Measurements from ENCODE around the gene BTRC. TPM values are rescaled to one million over a fixed set of nuclear protein-coding genes. Genes with fewer than 3 reads are reported as not detected.
"Not testable (repeated sequence)": the region's sequence is repeated elsewhere in the genome, so short reads cannot be mapped to it uniquely, and the experiment has no call there.

Gene BTRC
- total RNA-seq, 1 donor from 2014 or later = 33.2 TPM

DNA sequence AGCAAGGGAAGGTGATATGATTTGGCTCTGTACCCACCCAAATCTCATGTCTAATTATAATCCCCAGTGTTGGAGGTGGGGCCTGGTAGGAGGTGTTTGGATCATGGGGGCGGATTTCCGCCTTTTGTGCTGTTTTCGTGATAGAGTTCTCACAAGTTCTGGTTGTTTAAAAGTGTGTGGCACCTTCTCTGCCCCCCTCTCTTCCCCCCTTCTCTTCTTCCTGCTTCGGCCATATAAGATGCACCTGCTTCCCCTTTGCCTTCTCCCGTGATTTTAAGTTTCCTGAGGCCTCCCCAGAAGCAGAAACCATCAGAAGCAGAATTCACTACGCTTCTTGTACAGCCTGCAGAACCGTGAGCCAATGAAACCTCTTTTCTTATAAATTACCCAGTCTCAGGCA is 21.1 kb downstream of the BTRC start:
- intact Hi-C loops (cut with micrococcal nuclease) = no loop called here
- no peak for ATAC-seq
- no peak for DNase-seq

DNA sequence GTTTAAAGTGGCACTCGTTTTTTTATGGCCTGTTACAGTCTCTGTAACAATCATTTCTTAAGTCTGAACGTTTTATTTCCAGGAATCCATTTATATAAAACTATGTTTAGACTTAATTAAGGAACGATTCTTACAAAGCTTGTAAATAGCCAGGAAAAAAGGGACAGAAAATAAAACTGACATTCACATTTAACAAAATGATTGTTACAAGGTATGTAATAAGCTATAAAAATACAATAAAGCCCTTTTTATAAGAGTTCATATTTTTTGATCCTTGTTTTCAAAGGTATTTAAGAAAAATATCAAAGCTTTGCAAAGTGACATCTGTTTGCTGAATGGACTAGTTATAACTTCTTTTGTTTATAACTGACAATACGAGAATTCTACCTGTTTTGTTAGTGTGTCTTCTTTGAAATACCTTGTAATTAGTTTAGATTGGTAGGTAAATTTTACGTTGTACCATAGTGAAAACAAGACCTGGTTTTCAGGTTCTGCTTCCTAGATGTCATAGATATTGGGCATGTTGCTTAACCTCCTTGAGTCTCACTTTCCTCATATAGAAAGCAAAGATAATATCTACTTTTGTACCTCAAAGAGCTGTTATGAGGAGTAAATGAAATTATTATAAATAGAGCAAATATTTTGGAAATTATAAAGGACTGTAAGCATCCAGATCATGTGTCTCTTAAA is 25.8 kb downstream of the BTRC start:
- no peak for ATAC-seq
- intact Hi-C loops (cut with micrococcal nuclease) = no loop called here
- no peak for DNase-seq

DNA sequence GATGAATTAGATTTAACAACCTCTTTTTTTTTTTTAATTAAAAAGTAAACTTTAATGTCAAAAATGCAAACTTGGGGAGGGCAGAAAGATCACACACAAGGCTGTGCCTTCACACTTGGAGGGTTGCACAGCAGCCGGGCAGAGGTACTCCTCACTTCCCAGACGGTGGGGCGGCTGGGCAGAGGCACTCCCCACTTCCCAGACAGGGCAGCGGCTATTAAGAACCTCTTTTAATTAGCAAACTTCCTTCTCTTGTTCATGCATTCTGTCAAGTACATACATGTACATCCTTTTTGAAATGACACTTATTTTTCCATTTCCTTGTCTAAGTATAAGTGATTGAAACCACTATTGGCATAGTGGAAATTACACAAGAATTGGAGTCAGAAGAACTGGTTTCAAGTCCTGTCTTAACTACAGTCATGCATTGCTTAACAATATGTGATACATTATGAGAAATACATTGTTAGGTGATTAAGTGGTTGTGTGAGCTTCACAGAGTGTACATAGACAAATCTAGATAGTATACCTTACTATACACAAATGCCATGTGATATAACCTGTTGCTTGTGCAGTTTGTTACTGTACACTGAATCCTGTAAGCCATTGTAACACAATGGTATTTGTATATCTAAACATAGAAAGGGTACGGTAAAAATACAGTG is 26.5 kb downstream of the BTRC start:
- ATAC-seq = no peak
- intact Hi-C loops (cut with micrococcal nuclease) = no loop called here

DNA sequence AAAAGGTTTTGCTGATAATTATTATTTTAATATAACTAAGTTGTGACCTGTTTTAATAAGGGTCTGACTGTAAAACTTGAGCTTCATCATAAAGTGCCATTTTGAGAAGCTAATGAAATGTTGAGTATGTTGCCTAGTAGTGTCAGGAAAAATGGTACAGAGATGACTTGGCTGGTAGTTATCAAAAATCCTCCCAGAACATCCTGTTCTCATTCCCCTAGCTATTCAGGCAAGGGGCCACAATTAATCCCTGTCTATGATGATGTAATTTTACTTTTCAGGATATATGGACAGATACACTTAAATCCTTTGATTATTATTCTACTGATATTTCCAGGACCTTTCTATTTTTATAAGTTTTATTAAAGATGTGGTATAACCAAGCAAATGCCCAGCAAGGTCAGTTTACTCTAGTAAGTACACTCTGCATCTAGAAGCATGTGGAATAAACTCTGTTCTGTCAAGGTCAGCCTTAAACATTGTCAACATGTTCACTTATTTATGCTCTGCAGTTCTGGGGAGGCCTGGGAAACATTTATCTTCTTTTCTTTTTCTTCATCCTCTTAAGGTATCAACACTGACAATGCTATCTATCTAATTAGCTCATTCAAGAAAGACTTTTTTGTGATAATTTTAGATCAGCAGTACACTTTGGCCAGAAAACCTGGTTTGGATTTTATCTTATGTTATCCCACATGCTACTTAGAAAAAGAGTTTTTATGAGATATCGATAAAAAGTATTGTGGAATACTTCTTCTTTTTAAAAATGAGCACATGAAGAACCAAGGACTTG is 32.1 kb downstream of the BTRC start:
- ATAC-seq = peak; percentile 84
- intact Hi-C loops (cut with micrococcal nuclease) = no loop called here
- no peak for DNase-seq

More for the DNA sequence above, 26.5 kb downstream of the BTRC start:
- no peak for DNase-seq

DNA sequence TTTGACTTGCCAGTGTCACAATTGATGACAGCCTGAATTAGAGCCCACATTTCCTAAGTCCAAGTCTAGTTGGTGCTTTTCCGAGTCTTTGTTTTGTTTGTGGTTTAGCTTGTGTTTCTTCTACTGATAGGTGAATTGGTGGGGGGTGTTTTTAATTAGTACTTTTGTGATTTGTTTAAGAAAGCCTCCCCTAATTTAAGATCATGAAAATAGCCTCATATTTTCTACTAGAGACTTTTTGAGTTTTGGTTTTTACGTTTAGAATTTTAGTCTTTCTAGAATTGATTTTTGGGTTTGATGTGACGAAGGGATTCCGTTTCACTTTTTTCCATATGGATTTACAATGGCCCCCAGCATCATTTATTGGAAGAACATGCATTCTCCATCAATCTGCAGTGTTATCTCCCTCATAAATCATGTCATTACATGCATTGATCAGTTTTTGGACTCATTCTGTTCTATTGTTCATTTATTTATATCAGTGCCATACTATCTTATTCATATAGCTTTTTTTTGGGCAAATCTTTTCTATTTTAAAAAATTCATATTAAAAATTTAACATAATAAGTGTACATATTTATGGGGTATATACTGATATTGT is 32.8 kb downstream of the BTRC start:
- DNase-seq (no peak), ATAC-seq (peak; percentile 20)
- intact Hi-C loops (cut with micrococcal nuclease) = no loop called here

DNA sequence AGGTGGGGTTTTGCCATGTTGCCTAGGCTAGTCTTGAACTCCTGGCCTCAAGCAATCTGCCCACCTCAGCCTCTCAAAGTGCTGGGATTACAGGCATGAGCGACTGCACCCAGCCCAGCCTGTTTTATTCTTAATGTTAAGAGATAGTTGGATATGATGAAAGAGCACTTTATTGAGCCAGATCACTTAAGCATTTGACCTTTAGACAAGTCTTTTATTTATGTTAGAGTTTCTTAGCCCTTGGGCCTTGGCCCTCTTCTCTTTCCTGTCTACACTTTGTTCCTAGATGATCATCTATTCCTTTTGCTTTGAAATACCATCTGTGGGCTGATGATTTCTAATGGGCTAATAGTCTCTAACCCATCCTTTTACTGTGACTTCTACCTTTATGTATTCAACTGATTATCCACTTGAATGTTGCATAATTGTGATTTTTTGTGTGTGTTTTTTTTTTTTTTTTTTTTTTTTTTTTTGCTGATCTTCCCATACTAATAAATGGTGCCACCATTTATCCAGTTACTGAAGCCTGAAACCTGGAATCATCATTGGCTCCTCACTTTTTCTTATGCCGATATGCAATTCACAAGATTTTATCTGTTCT is 34.8 kb downstream of the BTRC start:
- intact Hi-C loops (cut with micrococcal nuclease) = no loop called here
- no peak for ATAC-seq
- DNase-seq = no peak

DNA sequence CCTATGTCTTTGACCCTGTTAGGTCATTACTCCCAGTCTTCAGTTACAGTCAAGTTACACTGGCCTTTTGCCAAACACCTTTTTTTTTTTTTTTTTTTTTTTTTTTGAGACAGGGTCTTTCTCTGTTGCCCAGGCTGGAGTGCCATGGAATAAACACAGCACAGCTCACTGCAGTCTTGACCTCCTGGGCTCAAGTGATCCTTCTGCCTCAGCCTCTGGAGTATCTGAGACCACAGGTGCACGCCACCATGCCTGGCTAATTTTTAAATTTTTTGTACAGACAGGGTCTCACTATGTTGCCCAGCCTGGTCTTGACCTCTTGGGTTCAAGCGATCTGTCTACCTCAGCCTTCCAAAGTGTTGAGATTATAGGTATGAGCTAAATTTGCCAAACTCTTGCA is 35.6 kb downstream of the BTRC start:
- intact Hi-C loops (cut with micrococcal nuclease); ATAC-seq; DNase-seq: not testable (repeated sequence)

DNA sequence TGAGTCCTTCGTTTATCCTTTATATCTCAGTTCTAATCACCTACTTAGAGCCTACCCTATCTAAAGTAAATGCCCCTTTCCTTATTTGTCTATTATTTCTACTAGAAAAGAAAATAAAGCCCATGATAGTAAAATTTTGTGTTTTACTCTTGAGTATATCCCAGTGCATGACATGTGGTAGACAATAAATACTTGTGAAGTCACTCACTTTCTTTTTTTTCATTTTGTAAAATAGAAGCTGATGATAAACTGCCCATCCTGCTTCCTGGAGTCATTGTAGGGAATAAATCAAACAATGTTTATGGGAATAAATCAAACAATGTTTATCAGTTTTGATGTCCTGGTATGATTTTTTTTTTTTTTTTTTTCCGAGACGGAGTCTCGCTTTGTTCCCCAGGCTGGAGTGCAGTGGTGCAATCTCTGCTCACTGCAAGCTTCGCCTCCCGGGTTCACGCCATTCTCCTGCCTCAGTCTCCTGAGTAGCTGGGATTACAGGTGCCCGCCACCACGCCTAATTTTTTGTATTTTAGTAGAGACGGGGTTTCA is 36.1 kb downstream of the BTRC start:
- DNase-seq (no peak), ATAC-seq (no peak)
- intact Hi-C loops (cut with micrococcal nuclease) = no loop called here

DNA sequence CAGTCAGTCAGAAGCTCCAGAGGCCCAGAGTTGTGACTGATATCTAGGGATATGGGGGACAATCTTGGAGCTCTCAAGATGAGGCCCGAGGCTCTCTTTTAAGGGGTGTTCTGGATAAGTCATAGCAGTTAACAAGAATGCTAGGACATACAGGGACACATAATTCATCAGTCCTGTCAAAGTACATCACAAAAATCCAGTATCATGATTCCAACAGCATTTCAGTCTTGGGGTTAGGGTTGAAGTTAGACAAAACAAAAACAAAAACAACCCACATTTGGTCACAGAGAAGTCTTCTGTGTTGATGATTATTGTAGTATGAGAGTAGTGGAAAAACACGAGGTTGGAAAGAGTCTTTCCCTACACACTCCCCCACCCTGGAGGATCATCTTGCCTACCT is 39.4 kb downstream of the BTRC start:
- ATAC-seq (no peak), DNase-seq (no peak)
- intact Hi-C loops (cut with micrococcal nuclease) = no loop called here

DNA sequence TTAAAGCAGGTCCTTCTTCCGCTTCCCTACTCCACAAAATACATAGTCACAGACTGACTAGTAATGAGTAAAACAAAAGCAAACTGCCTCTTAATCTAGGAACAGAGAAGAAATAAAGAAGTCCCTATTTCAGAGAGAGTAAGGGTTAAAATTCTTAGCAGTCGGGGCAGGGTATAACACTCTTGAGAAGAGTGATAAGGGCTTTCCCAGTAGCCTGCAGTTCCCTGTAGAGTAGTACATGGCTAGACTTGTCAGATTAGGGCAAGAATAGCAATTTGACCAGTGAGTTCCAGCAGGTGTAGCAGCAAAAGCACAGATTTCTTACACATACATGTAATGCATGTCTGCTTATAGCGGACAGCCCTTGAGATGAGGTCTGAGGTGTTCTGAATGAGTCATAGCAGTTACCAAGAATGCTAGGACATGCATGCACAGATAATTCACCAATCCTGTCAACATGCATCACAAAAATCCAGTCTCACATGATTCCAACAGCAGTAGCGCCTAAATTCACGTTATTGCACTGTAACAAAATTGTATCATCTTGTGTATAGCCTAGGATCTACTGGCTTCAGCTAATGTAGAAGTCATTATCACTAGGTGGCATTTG is 40.7 kb downstream of the BTRC start:
- ATAC-seq = peak; percentile 81
- intact Hi-C loops (cut with micrococcal nuclease) = no loop called here

DNA sequence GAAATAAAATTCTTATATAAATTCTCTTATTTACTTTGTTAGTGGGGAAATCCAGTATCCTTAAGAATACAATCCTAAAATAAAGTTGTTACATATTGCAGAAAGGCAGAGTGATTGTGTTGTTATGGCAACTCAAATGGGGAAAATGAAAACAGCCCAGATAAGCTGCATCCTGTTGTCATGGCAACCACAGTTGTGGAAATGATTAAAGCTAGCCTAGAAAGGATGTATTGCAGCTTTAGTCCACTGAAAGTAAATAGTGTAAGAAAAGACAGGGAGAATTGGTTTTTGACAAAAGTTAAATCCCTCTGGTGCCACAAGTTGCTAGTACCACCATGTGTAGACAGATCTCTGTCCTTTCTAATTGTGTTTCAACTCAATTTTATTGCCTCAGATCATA is 43.2 kb downstream of the BTRC start:
- intact Hi-C loops (cut with micrococcal nuclease) = no loop called here
- no peak for DNase-seq
- peak; percentile 29 for ATAC-seq

More for the DNA sequence above, 40.7 kb downstream of the BTRC start:
- no peak for DNase-seq

DNA sequence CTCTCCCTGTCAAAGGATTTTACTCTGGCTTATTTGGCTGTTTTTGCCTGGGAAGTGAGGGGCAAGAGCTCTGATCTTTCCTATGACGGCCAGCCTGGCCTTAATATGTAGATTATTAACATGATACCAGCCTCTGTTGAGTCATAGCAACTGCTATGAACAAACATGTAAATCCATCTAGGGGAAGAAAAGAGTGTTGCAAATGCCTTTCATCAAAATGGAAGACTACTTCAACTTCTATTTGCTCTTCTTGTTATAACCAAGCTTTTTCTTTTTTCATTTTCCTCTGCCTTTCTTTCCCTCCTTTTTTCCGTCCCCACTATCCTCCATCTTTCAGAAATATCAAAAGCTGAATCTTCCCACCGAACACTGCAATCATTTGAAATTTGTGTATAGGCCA is 46.6 kb downstream of the BTRC start:
- no peak for ATAC-seq
- DNase-seq = no peak
- intact Hi-C loops (cut with micrococcal nuclease) = no loop called here

DNA sequence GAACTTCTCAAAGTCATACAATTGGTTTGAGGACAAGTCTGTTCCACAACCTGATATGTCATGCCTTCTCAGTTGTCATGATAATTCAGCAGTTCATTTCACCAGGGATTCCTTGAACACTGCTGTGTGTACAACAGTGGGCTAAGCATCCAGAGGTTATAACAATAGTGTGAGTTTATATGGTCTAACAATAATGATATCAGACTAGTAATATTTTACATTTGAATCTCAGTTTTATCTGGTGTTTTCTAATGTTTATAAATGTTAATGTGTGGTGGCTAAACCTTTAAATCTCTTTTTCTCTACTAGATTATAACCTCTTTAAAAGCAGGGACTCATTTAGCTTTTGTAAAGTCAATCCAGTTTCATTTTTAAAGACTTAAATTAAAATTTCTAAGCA is 48.7 kb downstream of the BTRC start:
- ATAC-seq = no peak
- intact Hi-C loops (cut with micrococcal nuclease) = no loop called here

DNA sequence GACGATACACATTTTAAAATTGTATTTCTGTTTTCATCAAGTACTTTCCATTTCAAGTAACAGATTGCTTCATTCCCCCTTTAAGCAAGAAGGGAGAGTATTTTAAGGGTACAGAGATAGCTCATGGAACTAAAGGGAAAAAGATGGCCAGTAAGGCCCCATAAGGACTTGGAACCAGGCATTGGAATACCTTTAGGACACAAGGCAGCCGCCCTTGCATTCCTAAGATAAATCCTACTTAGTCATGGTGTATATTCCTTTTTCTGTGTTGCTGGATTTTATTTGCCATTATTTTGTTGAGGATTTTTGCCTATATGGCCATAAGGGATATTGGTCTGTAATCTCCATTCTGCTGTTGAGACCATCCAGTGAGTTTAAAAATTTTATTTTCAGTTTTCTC is 49.2 kb downstream of the BTRC start:
- DNase-seq = no peak
- intact Hi-C loops (cut with micrococcal nuclease) = no loop called here
- ATAC-seq = peak; percentile 36

More for the DNA sequence above, 48.7 kb downstream of the BTRC start:
- DNase-seq = no peak

DNA sequence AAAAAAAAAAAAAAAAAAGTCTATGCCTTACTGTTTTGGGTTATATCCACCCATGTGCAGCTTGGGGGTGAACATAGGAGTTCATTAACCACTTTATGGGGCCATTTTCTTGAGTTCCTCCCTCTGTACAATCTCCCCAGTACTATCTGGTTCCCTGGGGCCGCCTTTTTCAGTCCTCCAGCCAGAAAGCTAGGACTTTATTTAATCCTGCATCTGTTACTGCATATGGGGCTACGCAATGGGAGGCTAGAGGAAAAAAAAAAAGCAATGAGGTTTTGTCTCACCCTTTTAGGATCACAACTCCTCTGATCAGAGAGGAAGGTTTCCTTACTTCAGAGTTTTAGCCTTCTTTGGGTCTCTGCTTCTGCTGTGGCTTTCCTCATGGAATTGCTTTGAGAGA is 51.0 kb downstream of the BTRC start:
- intact Hi-C loops (cut with micrococcal nuclease) = no loop called here
- DNase-seq (no peak), ATAC-seq (no peak)

DNA sequence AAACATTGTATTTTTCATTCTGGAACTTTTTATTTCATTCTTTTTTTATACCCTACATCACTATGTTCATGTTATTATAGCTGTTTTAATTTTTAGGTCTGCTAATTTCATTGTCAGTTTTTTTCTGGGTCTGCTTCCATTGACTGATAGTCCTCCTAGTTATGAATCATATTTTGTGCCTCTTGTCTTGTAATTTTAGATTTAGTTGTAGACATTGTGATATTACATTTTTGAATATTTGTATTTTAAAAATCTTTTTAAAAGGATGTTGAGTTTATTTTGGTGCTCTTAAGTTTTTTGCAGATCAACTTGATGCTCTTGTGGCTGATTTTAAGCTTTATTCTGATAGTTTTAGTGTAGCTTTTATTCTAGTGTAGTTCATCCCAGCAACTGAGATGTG is 57.6 kb downstream of the BTRC start:
- no peak for ATAC-seq
- no peak for DNase-seq
- intact Hi-C loops (cut with micrococcal nuclease) = no loop called here

DNA sequence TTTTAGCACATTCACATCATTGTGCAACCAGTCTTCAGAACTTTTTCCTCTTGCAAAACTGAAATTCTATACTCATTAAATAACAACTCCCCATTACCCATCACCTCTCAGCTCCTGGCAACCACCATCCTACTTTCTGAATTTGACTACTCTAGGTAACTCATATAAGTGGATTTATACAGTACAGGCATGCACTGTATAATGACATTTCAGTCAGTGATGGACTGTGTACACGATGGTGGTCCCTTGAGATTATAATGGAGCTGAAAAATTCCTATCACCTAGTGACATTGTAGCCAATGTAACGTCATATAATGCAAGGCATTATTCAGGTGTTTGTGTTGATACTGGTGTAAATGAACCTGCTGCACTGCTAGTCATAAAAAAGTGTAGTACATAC is 60.1 kb downstream of the BTRC start:
- DNase-seq (no peak), ATAC-seq (no peak)
- intact Hi-C loops (cut with micrococcal nuclease) = no loop called here

DNA sequence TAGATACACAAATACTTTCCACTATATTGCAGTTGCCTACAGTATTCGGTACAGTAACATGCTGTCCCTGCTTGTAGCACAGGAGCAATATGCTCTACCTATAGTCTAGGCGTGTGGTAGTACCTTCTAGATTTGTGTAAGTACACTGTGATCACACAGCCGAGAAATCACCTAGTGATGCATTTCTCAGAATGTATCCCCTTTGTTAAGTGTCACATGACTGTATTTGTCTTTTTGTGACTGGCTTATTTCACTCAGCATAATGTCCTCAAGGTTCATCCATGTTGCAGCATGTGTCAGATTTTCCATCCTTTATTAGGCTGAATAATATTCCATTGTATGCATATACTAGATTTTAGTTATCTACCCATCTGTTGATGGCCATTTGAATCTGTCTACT is 61.9 kb downstream of the BTRC start:
- ATAC-seq (no peak), DNase-seq (no peak)
- intact Hi-C loops (cut with micrococcal nuclease) = no loop called here

DNA sequence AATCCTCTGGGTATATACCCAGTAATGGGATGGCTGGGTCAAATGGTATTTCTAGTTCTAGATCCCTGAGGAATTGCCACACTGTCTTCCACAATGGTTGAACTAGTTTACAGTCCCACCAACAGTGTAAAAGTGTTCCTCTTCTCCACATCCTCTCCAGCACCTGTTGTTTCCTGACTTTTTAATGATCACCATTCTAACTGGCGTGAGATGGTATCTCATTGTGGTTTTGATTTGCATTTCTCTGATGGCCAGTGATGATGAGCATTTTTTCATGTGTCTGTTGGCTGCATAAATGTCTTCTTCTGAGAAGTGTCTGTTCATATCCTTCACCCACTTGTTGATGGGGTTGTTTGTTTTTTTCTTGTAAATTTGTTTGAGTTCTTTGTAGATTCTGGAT is 68.0 kb downstream of the BTRC start:
- ATAC-seq; intact Hi-C loops (cut with micrococcal nuclease); DNase-seq: not testable (repeated sequence)
